GM12878 (cell line): Measurements from ENCODE around the gene RBM4. TPM values are rescaled to one million over a fixed set of nuclear protein-coding genes. Genes with fewer than 3 reads are reported as not detected.

Experiments used
- ATAC-seq: fragments of 200-7000 bp; cut with Tn5 transposase; 3 replicates; pipeline ENCODE4 v1.9.1; 2020; ENCODE audit warnings: mild to moderate bottlenecking, moderate library complexity
- BruUV-seq: library from RNA; stranded (reverse); fragments of 400-500 nt; replicated peaks from 2 replicates; lab custom pipeline; 2021; lab: Mats Ljungman, UMichigan
- CTCF ChIA-PET: fragments of 300-600 bp; sonication (Branson Sonifier 250); formaldehyde crosslinking; extraction: SDS; loops from one replicate; lab custom pipeline; 2021; ENCODE audit warnings: inconsistent platforms; lab: Yijun Ruan, JAX
- POLR2A ChIA-PET: fragments of 350-600 bp; formaldehyde crosslinking; extraction: SDS; loops from one replicate; lab custom pipeline; 2021; ENCODE audit warnings: inconsistent platforms; lab: Charles Lee
- RAD21 ChIA-PET: fragments of 300-600 bp; sonication (Branson Sonifier 250); formaldehyde crosslinking; loops from one replicate; lab custom pipeline; 2023; ENCODE audit warnings: antibody characterized with exemption; ENCODE audit not compliant: unreplicated experiment; lab: Charles Lee
- SMC1A ChIA-PET: fragments of 300-600 bp; sonication (Branson Sonifier 250); formaldehyde crosslinking; loops from one replicate; lab custom pipeline; 2023; ENCODE audit not compliant: unreplicated experiment, uncharacterized antibody; lab: Charles Lee
- DNase-seq: peaks from one replicate; pipeline ENCODE4 v3.0.0-alpha.2; 2011; ENCODE audit warnings: low read depth, low spot score
- FAIRE-seq: peaks from 3 replicates; lab custom pipeline; 2011; peaks lifted over from hg19 to GRCh38; lab: Jason Lieb, UNC
- H2AFZ ChIP-seq: 2 replicates; pipeline ENCODE4 v1.6.0; 2011; ENCODE audit warnings: low read depth, low read length, control low read depth; ENCODE audit not compliant: control insufficient read depth
- H3K27ac ChIP-seq: 2 replicates; pipeline ENCODE4 v1.5.1; 2011; ENCODE audit warnings: control low read depth; ENCODE audit not compliant: control insufficient read depth, insufficient read depth
- H3K27me3 ChIP-seq, 2 experiments: replicated peaks in 1 of 2; 2 replicates each; pipeline versions ENCODE4 v1.6.0 to v1.6.1; 2011; ENCODE audit warnings: low read length in 1 of 2; ENCODE audit not compliant: control insufficient read depth in 2 of 2, insufficient read depth in 2 of 2
- H3K36me3 ChIP-seq, 2 experiments: 2 replicates each; pipeline ENCODE4 v1.5.1; 2011; ENCODE audit warnings: low read length in 1 of 2; ENCODE audit not compliant: control insufficient read depth in 2 of 2, insufficient read depth in 2 of 2
- H3K4me1 ChIP-seq: 2 replicates; pipeline ENCODE4 v1.6.1; 2011; ENCODE audit warnings: mild to moderate bottlenecking, low read length, moderate library complexity, mixed read lengths; ENCODE audit not compliant: control insufficient read depth, insufficient read depth
- H3K4me2 ChIP-seq: 2 replicates; pipeline ENCODE4 v1.6.0; 2011; ENCODE audit warnings: control low read depth; ENCODE audit not compliant: control insufficient read depth, insufficient read depth
- H3K4me3 ChIP-seq: fragments of 200-600 bp; sonication (generic); 2 replicates; pipeline ENCODE4 v1.5.1; 2016
- H3K79me2 ChIP-seq: 2 replicates; pipeline ENCODE4 v1.6.0; 2011; ENCODE audit warnings: low read length; ENCODE audit not compliant: control insufficient read depth, insufficient read depth
- H3K9ac ChIP-seq: 2 replicates; pipeline ENCODE4 v1.8.0; 2011; ENCODE audit warnings: low read length, control low read depth, mixed read lengths; ENCODE audit not compliant: control insufficient read depth, insufficient read depth
- H3K9me3 ChIP-seq: replicated peaks from 3 replicates; pipeline ENCODE4 v1.5.1; 2011; ENCODE audit warnings: mild to moderate bottlenecking, low read length; ENCODE audit not compliant: control insufficient read depth, insufficient read depth
- H4K20me1 ChIP-seq: 2 replicates; pipeline ENCODE4 v1.6.0; 2011; ENCODE audit not compliant: control insufficient read depth, insufficient read depth
- IKZF2 ChIP-seq, 2 experiments: fragments of 450-650 bp; IDR thresholded peaks; 2 replicates each; pipeline ENCODE4 v1.6.1; 2017; ENCODE audit warnings: mild to moderate bottlenecking in 2 of 2, moderate library complexity in 2 of 2
- NR2C1 ChIP-seq: fragments of 450-650 bp; IDR thresholded peaks from 2 replicates; pipeline ENCODE4 v1.6.1; 2017; ENCODE audit warnings: antibody characterized with exemption, mild to moderate bottlenecking, moderate library complexity
- NRF1 ChIP-seq: conservative IDR thresholded peaks from 2 replicates; pipeline ENCODE4 v1.6.1; 2011; ENCODE audit warnings: mild to moderate bottlenecking, low read depth, low read length, improper control_type of control experiment
- PML ChIP-seq: IDR thresholded peaks from 2 replicates; pipeline ENCODE4 v1.6.1; 2012; ENCODE audit warnings: low read length, inconsistent platforms
- POLR2A ChIP-seq: IDR thresholded peaks from 2 replicates; pipeline ENCODE4 v1.6.1; 2011; ENCODE audit warnings: low read depth, mild to moderate bottlenecking, low read length
- RFX5 ChIP-seq: IDR thresholded peaks from 2 replicates; pipeline ENCODE4 v1.6.1; 2011; ENCODE audit warnings: low read depth, low read length, improper control_type of control experiment
- SPI1 ChIP-seq: IDR thresholded peaks from 2 replicates; pipeline ENCODE4 v1.6.1; 2011; ENCODE audit warnings: low read depth, mild to moderate bottlenecking, low read length, moderate library complexity, borderline replicate concordance; ENCODE audit not compliant: insufficient read depth
- WRNIP1 ChIP-seq: IDR thresholded peaks from 2 replicates; pipeline ENCODE4 v1.6.1; 2011; ENCODE audit warnings: low read depth, low read length, improper control_type of control experiment, borderline replicate concordance
- YBX1 ChIP-seq: fragments of 450-650 bp; IDR thresholded peaks from 2 replicates; pipeline ENCODE4 v1.6.1; 2016; ENCODE audit warnings: antibody characterized with exemption
- ZNF24 ChIP-seq: fragments of 450-650 bp; IDR thresholded peaks from 2 replicates; pipeline ENCODE4 v1.6.1; 2017; ENCODE audit warnings: antibody characterized with exemption, mild to moderate bottlenecking
- WGBS: methylation state at CpG from one replicate; pipeline ENCODE4 v1.1.6; 2016; ENCODE audit warnings: low lambda C conversion rate; ENCODE audit not compliant: insufficient replicate concordance, insufficient coverage; ENCODE audit errors: missing lambda C conversion rate; 5-methylcytosine and 5-hydroxymethylcytosine counted together
- in situ Hi-C: fragments of 300-500 bp; cut with MboI; formaldehyde crosslinking; loops from 9 replicates; pipeline ENCODE4 v1.14.3; 2018; ENCODE audit warnings: mixed read lengths
- intact Hi-C: fragments of 100-400 bp; cut with micrococcal nuclease; formaldehyde crosslinking; loops from one replicate; pipeline ENCODE4 v1.14.2; 2022; ENCODE audit not compliant: unreplicated experiment
- polyA plus RNA-seq, 11 experiments: library from polyadenylated mRNA; depleted of rRNA in 4 of 11; unstranded in 6 of 11; stranded (reverse) in 5 of 11; fragments of >200 nt; fragmentation: Nextera tagmentation in 4 of 11; fragmentation: Illumina TruSeq in 1 of 11; extraction: Ambion mirVana in 4 of 11; extraction: Trizol in 1 of 11; gene quantifications; 1 replicate in 1 of 11; 2 replicates in 10 of 11; pipeline versions ENCODE4 v1.2.1 to v1.2.3, GENCODE V29; 2011 to 2016; ENCODE audit warnings: inconsistent platforms in 2 of 11, missing spikeins in 2 of 11, low read depth in 1 of 11
- total RNA-seq, 4 experiments: library from RNA; depleted of rRNA in 3 of 4; stranded (reverse); fragments of >200 nt in 3 of 4; fragmentation: Illumina TruSeq in 1 of 4; extraction: Trizol in 1 of 4; gene quantifications; 2 replicates each; pipeline versions ENCODE4 v1.2.1 to v1.2.3, GENCODE V29; 2013 to 2021
- TF ChIP-seq, protein P1 (sequence below): fragments of 450-650 bp; IDR thresholded peaks from 2 replicates; pipeline ENCODE4 v1.6.1; 2017; ENCODE audit warnings: low read depth, mild to moderate bottlenecking, moderate library complexity
- TF ChIP-seq, protein P2 (sequence below): fragments of 450-650 bp; IDR thresholded peaks from 2 replicates; pipeline ENCODE4 v1.6.1; 2016; ENCODE audit warnings: mild to moderate bottlenecking, moderate library complexity, borderline replicate concordance
- TF ChIP-seq, protein P3 (sequence below): fragments of 450-650 bp; formaldehyde crosslinking; IDR thresholded peaks from 2 replicates; pipeline ENCODE4 v1.4.0; 2020; ENCODE audit warnings: mild to moderate bottlenecking, moderate library complexity

Gene RBM4
- total and polyA plus RNA-seq, 10 of the 15 experiments (the other 5 are each of a cell fraction or from before 2014, with no cell fraction given) = 105 to 224 (median 138) TPM

GRCh38 chr11:66592457-66593302, 45.8 kb upstream of the RBM4 start, which contains the start of the genes CCDC87 and CCS:
Gene CCDC87, minus strand, starts transcription at chr11:66593063. Its CDS starts 48 bp downstream, at chr11:66593015.
Gene CCS, plus strand, starts transcription at chr11:66593185. Its CDS starts 77 bp downstream, at chr11:66593262.
- peak within 1 kb of the TSS; percentile 95 for H3K9ac ChIP-seq
- H3K4me3 ChIP-seq = peak within 1 kb of the TSS; percentile 85
- BruUV-seq = no TSS peak
- DNase-seq (peak; percentile 84), FAIRE-seq (peak; percentile 97), ATAC-seq (peak; percentile 98)
- peak within 1 kb of the TSS; percentile 97 for H3K4me2 ChIP-seq
- H2AFZ ChIP-seq = peak within 1 kb of the TSS; percentile 91
- POLR2A ChIA-PET = interaction anchor here (0.7 to 6.9 kb wide), 10 partner anchors 8 to 280 kb away, joined by 3 to 60 read pairs (median 5); partner anchors contain the start of genes RBM14, RBM4, RBM4B and ZDHHC24
- no peaks in the 10 kb centered on the region for H3K36me3 ChIP-seq
- SMC1A ChIA-PET = interaction anchor here (1.3 to 4.2 kb wide), 6 partner anchors 12 to 85 kb away, joined by 4 to 19 read pairs (median 6); partner anchors contain the start of genes RBM14 and RBM4B
- CTCF ChIA-PET = interaction anchor here (0.7 to 7.7 kb wide), 18 partner anchors 9 to 86 kb away, joined by 3 to 75 read pairs (median 4); partner anchors contain the start of genes CTSF, RBM4, RBM4B and ZDHHC24
- in situ Hi-C loops (no loop called here), intact Hi-C loops (loop anchor here (2.0 to 5.0 kb wide), 2 partner anchors 24 to 85 kb away; partner anchors contain the start of genes RBM14 and RBM4B)
- H3K27ac ChIP-seq = peak within 1 kb of the TSS; percentile 62
- RAD21 ChIA-PET = interaction anchor here (1.1 to 3.3 kb wide), 6 partner anchors 15 to 85 kb away, joined by 3 to 27 read pairs (median 4); partner anchors contain the start of genes RBM4 and RBM4B
- H4K20me1 ChIP-seq = no peaks in the 10 kb centered on the region
- peaks cover 13% of the 10 kb centered on the region for H3K4me1 ChIP-seq
- 18% methylated on average over 66 of the region's 68 CpGs for WGBS
- no peaks in the 10 kb centered on the region for H3K27me3 ChIP-seq
- peaks cover 23% of the 10 kb centered on the region for H3K79me2 ChIP-seq
- no peaks in the 10 kb centered on the region for H3K9me3 ChIP-seq
- TF ChIP-seq RFX5 (no peak), YBX1 (no peak), IKZF2 (IDR thresholded peaks at IDR 0.05) (no peak), ZNF24 (no peak), NR2C1 (no peak), PML (peak; percentile 61; the same call in 1 of the 2 replicates), NRF1 (peak; percentile 88), POLR2A (peak; percentile 100), SPI1 (no peak), WRNIP1 (no peak)
- TF ChIP-seq, protein P1, sequence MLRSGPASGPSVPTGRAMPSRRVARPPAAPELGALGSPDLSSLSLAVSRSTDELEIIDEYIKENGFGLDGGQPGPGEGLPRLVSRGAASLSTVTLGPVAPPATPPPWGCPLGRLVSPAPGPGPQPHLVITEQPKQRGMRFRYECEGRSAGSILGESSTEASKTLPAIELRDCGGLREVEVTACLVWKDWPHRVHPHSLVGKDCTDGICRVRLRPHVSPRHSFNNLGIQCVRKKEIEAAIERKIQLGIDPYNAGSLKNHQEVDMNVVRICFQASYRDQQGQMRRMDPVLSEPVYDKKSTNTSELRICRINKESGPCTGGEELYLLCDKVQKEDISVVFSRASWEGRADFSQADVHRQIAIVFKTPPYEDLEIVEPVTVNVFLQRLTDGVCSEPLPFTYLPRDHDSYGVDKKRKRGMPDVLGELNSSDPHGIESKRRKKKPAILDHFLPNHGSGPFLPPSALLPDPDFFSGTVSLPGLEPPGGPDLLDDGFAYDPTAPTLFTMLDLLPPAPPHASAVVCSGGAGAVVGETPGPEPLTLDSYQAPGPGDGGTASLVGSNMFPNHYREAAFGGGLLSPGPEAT = no peak; the same call in 1 of the 2 replicates
- TF ChIP-seq, protein P2, sequence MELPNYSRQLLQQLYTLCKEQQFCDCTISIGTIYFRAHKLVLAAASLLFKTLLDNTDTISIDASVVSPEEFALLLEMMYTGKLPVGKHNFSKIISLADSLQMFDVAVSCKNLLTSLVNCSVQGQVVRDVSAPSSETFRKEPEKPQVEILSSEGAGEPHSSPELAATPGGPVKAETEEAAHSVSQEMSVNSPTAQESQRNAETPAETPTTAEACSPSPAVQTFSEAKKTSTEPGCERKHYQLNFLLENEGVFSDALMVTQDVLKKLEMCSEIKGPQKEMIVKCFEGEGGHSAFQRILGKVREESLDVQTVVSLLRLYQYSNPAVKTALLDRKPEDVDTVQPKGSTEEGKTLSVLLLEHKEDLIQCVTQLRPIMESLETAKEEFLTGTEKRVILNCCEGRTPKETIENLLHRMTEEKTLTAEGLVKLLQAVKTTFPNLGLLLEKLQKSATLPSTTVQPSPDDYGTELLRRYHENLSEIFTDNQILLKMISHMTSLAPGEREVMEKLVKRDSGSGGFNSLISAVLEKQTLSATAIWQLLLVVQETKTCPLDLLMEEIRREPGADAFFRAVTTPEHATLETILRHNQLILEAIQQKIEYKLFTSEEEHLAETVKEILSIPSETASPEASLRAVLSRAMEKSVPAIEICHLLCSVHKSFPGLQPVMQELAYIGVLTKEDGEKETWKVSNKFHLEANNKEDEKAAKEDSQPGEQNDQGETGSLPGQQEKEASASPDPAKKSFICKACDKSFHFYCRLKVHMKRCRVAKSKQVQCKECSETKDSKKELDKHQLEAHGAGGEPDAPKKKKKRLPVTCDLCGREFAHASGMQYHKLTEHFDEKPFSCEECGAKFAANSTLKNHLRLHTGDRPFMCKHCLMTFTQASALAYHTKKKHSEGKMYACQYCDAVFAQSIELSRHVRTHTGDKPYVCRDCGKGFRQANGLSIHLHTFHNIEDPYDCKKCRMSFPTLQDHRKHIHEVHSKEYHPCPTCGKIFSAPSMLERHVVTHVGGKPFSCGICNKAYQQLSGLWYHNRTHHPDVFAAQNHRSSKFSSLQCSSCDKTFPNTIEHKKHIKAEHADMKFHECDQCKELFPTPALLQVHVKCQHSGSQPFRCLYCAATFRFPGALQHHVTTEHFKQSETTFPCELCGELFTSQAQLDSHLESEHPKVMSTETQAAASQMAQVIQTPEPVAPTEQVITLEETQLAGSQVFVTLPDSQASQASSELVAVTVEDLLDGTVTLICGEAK = no peak
- TF ChIP-seq, protein P3, sequence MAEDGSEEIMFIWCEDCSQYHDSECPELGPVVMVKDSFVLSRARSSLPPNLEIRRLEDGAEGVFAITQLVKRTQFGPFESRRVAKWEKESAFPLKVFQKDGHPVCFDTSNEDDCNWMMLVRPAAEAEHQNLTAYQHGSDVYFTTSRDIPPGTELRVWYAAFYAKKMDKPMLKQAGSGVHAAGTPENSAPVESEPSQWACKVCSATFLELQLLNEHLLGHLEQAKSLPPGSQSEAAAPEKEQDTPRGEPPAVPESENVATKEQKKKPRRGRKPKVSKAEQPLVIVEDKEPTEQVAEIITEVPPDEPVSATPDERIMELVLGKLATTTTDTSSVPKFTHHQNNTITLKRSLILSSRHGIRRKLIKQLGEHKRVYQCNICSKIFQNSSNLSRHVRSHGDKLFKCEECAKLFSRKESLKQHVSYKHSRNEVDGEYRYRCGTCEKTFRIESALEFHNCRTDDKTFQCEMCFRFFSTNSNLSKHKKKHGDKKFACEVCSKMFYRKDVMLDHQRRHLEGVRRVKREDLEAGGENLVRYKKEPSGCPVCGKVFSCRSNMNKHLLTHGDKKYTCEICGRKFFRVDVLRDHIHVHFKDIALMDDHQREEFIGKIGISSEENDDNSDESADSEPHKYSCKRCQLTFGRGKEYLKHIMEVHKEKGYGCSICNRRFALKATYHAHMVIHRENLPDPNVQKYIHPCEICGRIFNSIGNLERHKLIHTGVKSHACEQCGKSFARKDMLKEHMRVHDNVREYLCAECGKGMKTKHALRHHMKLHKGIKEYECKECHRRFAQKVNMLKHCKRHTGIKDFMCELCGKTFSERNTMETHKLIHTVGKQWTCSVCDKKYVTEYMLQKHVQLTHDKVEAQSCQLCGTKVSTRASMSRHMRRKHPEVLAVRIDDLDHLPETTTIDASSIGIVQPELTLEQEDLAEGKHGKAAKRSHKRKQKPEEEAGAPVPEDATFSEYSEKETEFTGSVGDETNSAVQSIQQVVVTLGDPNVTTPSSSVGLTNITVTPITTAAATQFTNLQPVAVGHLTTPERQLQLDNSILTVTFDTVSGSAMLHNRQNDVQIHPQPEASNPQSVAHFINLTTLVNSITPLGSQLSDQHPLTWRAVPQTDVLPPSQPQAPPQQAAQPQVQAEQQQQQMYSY = no peak
